Kidney (tissue), 14 donors: ENCODE measurements around the gene NEU1. TPM values are rescaled to one million over a fixed set of nuclear protein-coding genes. Genes with fewer than 3 reads are reported as not detected.

Source experiments
- DNase-seq, 5 donors: peaks; one replicate each; pipeline ENCODE4 v3.0.0-alpha.2; 2013 to 2020
- FAIRE-seq: peaks from 2 replicates; lab custom pipeline; 2012; peaks lifted over from hg19 to GRCh38; lab: Jason Lieb, UNC
- H3K27ac ChIP-seq, 2 donors: one replicate each; pipeline ENCODE4 v1.7.0; 2013; ENCODE audit warnings: low read depth in 2 of 2, low read length in 2 of 2, inconsistent platforms in 1 of 2
- H3K27me3 ChIP-seq: one replicate; pipeline ENCODE4 v1.7.1; 2013; ENCODE audit warnings: low read length, inconsistent platforms; ENCODE audit not compliant: control insufficient read depth, insufficient read depth
- H3K36me3 ChIP-seq, 3 donors: one replicate each; pipeline versions ENCODE4 v1.7.0 to v1.7.1; 2013; ENCODE audit warnings: low read length in 3 of 3, control low read depth in 1 of 3, inconsistent platforms in 1 of 3; ENCODE audit not compliant: insufficient read depth in 3 of 3, control insufficient read depth in 2 of 3
- H3K4me1 ChIP-seq, 3 donors: one replicate each; pipeline versions ENCODE4 v1.7.0 to v1.7.1; 2013; ENCODE audit warnings: low read length in 3 of 3, inconsistent platforms in 1 of 3, low read depth in 1 of 3; ENCODE audit not compliant: control insufficient read depth in 2 of 3, insufficient read depth in 2 of 3
- H3K4me3 ChIP-seq, 3 donors: one replicate each; pipeline versions ENCODE4 v1.7.0 to v1.8.1; 2013; ENCODE audit warnings: low read length in 3 of 3, control low read depth in 1 of 3, inconsistent platforms in 1 of 3
- H3K9ac ChIP-seq, 3 donors: one replicate each; pipeline versions ENCODE4 v1.7.0 to v1.7.1; 2013; ENCODE audit warnings: low read length in 3 of 3, control low read depth in 1 of 3, inconsistent platforms in 1 of 3
- H3K9me3 ChIP-seq, 3 donors: one replicate each; pipeline versions ENCODE4 v1.7.0 to v1.7.1; 2013; ENCODE audit warnings: low read length in 3 of 3, control low read depth in 1 of 3, inconsistent platforms in 1 of 3; ENCODE audit not compliant: control insufficient read depth in 2 of 3, insufficient read depth in 1 of 3
- CTCF ChIP-seq: IDR thresholded peaks from 3 replicates; pipeline ENCODE4 v1.5.1; 2012; ENCODE audit warnings: mild to moderate bottlenecking, moderate library complexity, borderline replicate concordance; ENCODE audit not compliant: insufficient read depth; ENCODE audit errors: extremely low read depth
- intact Hi-C: fragments of 100-400 bp; cut with DNase I; formaldehyde crosslinking; loops from one replicate; pipeline ENCODE4 v1.11.1; 2022
- polyA plus RNA-seq: library from polyadenylated mRNA; stranded (reverse); fragments of 350-450 nt; fragmentation: Illumina TruSeq; extraction: RNeasy Lipid Tissue Mini Kit (QIAGEN cat#74804); gene quantifications from one replicate; pipeline ENCODE4 v1.2.3, GENCODE V29; 2014; ENCODE audit warnings: low read depth, low replicate concordance; ENCODE audit not compliant: insufficient read depth
- total RNA-seq: library from RNA; stranded (reverse); fragmentation: NEBNext Ultra II Directional; extraction: Animal tissue kit (Norgen Biotek cat#: 25700); gene quantifications from one replicate; pipeline ENCODE4 v1.2.1, GENCODE V29; 2021
- donor health status: control.
- donor health status: control.
- donor health status: control.
- donor health status: control.
- donor health status: control.
- donor health status: DM: yes; HTN: yes; CAD: no.
- donor health status: Normal renal cell carcinoma (clear cell type).

Gene NEU1
- total and polyA plus RNA-seq, 2 donors from 2014 or later = 66.9 to 131 TPM

- Histone ChIP-seq H3K9me3 (no peaks in the 10 kb centered on the region), H3K36me3 (peaks cover 0 to 15% (median 9%) of the 10 kb centered on the region in 3 donors), H3K27me3 (no peaks in the 10 kb centered on the region), H3K4me3 (no peak overlapping the region), H3K27ac (no peak overlapping the region), H3K9ac (no peak overlapping the region), H3K4me1 (peaks cover 0 to 6% (median 0%) of the 10 kb centered on the region in 3 donors)
- DNase-seq (no peak), FAIRE-seq (no peak)
- TF ChIP-seq CTCF = no peak
- intact Hi-C loops = no loop called here
These were observed 13.7 kb upstream of the NEU1 start for GRCh38 chr6:31876357-31876756.

- Histone ChIP-seq H3K4me3 (no peak overlapping the region), H3K27me3 (no peaks in the 10 kb centered on the region)
These were observed 13.3 kb upstream of the NEU1 start for GRCh38 chr6:31875877-31876276.

GRCh38 chr6:31874836-31875572 is 12.4 kb upstream of the NEU1 start:
- Histone ChIP-seq H3K36me3 (peaks cover 0 to 3% (median 2%) of the 10 kb centered on the region in 3 donors), H3K27me3 (no peaks in the 10 kb centered on the region), H3K9ac (no peak overlapping the region), H3K4me1 (peaks cover 0 to 12% (median 0%) of the 10 kb centered on the region in 3 donors), H3K27ac (no peak overlapping the region), H3K9me3 (no peaks in the 10 kb centered on the region), H3K4me3 (no peak overlapping the region)
- no peak for TF ChIP-seq CTCF
- FAIRE-seq (no peak), DNase-seq (no peak)
- intact Hi-C loops = no loop called here

More at GRCh38 chr6:31875877-31876276, 13.3 kb upstream of the NEU1 start:
- FAIRE-seq (no peak), DNase-seq (no peak)
- intact Hi-C loops = no loop called here
- Histone ChIP-seq H3K4me1 (peaks cover 0 to 6% (median 0%) of the 10 kb centered on the region in 3 donors), H3K36me3 (peaks cover 0 to 11% (median 4%) of the 10 kb centered on the region in 3 donors), H3K9ac (no peak overlapping the region), H3K9me3 (no peaks in the 10 kb centered on the region), H3K27ac (no peak overlapping the region)
- no peak for TF ChIP-seq CTCF
